ENCODE data around the gene NEU2.

DNA sequence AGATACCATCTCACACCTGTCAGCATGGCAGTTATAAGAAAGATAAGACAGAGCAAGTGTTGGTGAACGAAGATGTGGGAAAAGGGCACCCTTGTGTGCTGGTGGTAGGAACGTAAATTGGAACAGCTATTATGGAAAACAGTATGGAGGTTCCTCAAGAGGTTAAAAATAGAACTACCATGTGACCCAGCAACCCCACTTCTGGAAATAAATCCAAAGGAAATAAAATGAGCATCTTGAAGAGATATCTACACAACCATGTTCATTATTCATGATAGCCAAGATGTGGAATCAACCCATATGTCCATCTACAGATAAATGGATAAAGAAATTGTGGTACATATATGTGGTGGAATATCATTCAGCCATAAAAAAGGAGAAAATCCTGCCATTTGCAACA is 46.3 kb upstream of the NEU2 start:
- TF ChIP-seq, protein P1, sequence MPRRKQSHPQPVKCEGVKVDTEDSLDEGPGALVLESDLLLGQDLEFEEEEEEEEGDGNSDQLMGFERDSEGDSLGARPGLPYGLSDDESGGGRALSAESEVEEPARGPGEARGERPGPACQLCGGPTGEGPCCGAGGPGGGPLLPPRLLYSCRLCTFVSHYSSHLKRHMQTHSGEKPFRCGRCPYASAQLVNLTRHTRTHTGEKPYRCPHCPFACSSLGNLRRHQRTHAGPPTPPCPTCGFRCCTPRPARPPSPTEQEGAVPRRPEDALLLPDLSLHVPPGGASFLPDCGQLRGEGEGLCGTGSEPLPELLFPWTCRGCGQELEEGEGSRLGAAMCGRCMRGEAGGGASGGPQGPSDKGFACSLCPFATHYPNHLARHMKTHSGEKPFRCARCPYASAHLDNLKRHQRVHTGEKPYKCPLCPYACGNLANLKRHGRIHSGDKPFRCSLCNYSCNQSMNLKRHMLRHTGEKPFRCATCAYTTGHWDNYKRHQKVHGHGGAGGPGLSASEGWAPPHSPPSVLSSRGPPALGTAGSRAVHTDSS (tag by site-specific recombination; IDR thresholded peaks at IDR 0.05), result no peak
- TF ChIP-seq, protein P2, sequence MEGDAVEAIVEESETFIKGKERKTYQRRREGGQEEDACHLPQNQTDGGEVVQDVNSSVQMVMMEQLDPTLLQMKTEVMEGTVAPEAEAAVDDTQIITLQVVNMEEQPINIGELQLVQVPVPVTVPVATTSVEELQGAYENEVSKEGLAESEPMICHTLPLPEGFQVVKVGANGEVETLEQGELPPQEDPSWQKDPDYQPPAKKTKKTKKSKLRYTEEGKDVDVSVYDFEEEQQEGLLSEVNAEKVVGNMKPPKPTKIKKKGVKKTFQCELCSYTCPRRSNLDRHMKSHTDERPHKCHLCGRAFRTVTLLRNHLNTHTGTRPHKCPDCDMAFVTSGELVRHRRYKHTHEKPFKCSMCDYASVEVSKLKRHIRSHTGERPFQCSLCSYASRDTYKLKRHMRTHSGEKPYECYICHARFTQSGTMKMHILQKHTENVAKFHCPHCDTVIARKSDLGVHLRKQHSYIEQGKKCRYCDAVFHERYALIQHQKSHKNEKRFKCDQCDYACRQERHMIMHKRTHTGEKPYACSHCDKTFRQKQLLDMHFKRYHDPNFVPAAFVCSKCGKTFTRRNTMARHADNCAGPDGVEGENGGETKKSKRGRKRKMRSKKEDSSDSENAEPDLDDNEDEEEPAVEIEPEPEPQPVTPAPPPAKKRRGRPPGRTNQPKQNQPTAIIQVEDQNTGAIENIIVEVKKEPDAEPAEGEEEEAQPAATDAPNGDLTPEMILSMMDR (tag by site-specific recombination; IDR thresholded peaks at IDR 0.05), result no peak
- no peak for TF ChIP-seq ZBTB7A (tag by site-specific recombination; IDR thresholded peaks at IDR 0.05; ENCODE audit: low read depth)
